Measurements from ENCODE around the gene RPS6KA1.
"Not testable (repeated sequence)": the region's sequence is repeated elsewhere in the genome, so short reads cannot be mapped to it uniquely, and the experiment has no call there.

The RPS6KA1 gene

GRCh38 chr1:26553942-26554682 lies 24.6 kb downstream of the RPS6KA1 start:
- in situ Hi-C loops (cut with MboI; ENCODE audit: low sequenced_read_pairs): no loop called here

GRCh38 chr1:26554781-26555180 lies 25.2 kb downstream of the RPS6KA1 start:
- in situ Hi-C loops (cut with MboI; ENCODE audit: low sequenced_read_pairs): no loop called here

- in situ Hi-C loops (cut with MboI; ENCODE audit: low sequenced_read_pairs): no loop called here
Observed at GRCh38 chr1:26555550-26555981, 26.0 kb downstream of the RPS6KA1 start.

GRCh38 chr1:26556111-26556510 lies 26.6 kb downstream of the RPS6KA1 start:
- in situ Hi-C loops (cut with MboI; ENCODE audit: low sequenced_read_pairs): no loop called here

GRCh38 chr1:26557008-26557407 lies 27.4 kb downstream of the RPS6KA1 start:
- in situ Hi-C loops (cut with MboI; ENCODE audit: low sequenced_read_pairs): no loop called here

- in situ Hi-C loops (cut with MboI; ENCODE audit: low sequenced_read_pairs): no loop called here
Observed at GRCh38 chr1:26558685-26559048, 29.1 kb downstream of the RPS6KA1 start.

- in situ Hi-C loops (cut with MboI; ENCODE audit: low sequenced_read_pairs): no loop called here
Observed at GRCh38 chr1:26560403-26560780, 30.8 kb downstream of the RPS6KA1 start.

GRCh38 chr1:26570287-26570686 lies 40.7 kb downstream of the RPS6KA1 start:
- in situ Hi-C loops (cut with MboI; ENCODE audit: low sequenced_read_pairs): no loop called here

GRCh38 chr1:26571381-26571780 lies 41.8 kb downstream of the RPS6KA1 start:
- in situ Hi-C loops (cut with MboI; ENCODE audit: low sequenced_read_pairs): no loop called here

GRCh38 chr1:26574018-26574417 lies 44.5 kb downstream of the RPS6KA1 start:
- in situ Hi-C loops (cut with MboI; ENCODE audit: low sequenced_read_pairs): no loop called here

- in situ Hi-C loops (cut with MboI; ENCODE audit: low sequenced_read_pairs): no loop called here
Observed at GRCh38 chr1:26574719-26575251, 45.2 kb downstream of the RPS6KA1 start.

GRCh38 chr1:26575348-26575747 lies 45.8 kb downstream of the RPS6KA1 start:
- in situ Hi-C loops (cut with MboI; ENCODE audit: low sequenced_read_pairs): no loop called here

GRCh38 chr1:26578167-26578566 lies 48.6 kb downstream of the RPS6KA1 start:
- in situ Hi-C loops (cut with MboI; ENCODE audit: low sequenced_read_pairs): no loop called here

- in situ Hi-C loops (cut with MboI; ENCODE audit: low sequenced_read_pairs): no loop called here
Observed at GRCh38 chr1:26579681-26580111, 50.1 kb downstream of the RPS6KA1 start.

GRCh38 chr1:26580116-26580515 lies 50.6 kb downstream of the RPS6KA1 start:
- in situ Hi-C loops (cut with MboI; ENCODE audit: low sequenced_read_pairs): no loop called here

GRCh38 chr1:26581287-26581651 lies 51.7 kb downstream of the RPS6KA1 start:
- in situ Hi-C loops (cut with MboI; ENCODE audit: low sequenced_read_pairs): no loop called here

- in situ Hi-C loops (cut with MboI; ENCODE audit: low sequenced_read_pairs): no loop called here
Observed at GRCh38 chr1:26582053-26582835, 52.7 kb downstream of the RPS6KA1 start.

- in situ Hi-C loops (cut with MboI; ENCODE audit: low sequenced_read_pairs): no loop called here
Observed at GRCh38 chr1:26582836-26583460, 53.4 kb downstream of the RPS6KA1 start.

- in situ Hi-C loops (cut with MboI; ENCODE audit: low sequenced_read_pairs): no loop called here
Observed at GRCh38 chr1:26583646-26584485, 54.3 kb downstream of the RPS6KA1 start.

GRCh38 chr1:26584588-26584987 lies 55.0 kb downstream of the RPS6KA1 start:
- in situ Hi-C loops (cut with MboI; ENCODE audit: low sequenced_read_pairs): not testable (repeated sequence)

GRCh38 chr1:26585471-26585870 lies 55.9 kb downstream of the RPS6KA1 start:
- in situ Hi-C loops (cut with MboI; ENCODE audit: low sequenced_read_pairs): no loop called here
